Heart left ventricle (tissue), 16 donors: ENCODE measurements around the gene CNST. TPM values are rescaled to one million over a fixed set of nuclear protein-coding genes. Genes with fewer than 3 reads are reported as not detected.
A peak's percentile ranks its signal among the peaks of the same experiment; 100 is the strongest.

ENCODE experiments used
- ATAC-seq, 4 donors: fragments of 200-7000 bp; cut with Tn5 transposase; one replicate each; pipeline ENCODE4 v1.9.1; 2020 to 2022; ENCODE audit warnings: moderate library complexity in 4 of 4, mild to moderate bottlenecking in 3 of 4, moderate number of reproducible peaks in 1 of 4
- DNase-seq, 5 donors: peaks; one replicate each; pipeline ENCODE4 v3.0.0-alpha.2; 2020
- H3K27ac ChIP-seq, 12 donors: fragments of 200-600 bp; sonication (generic) in 4 of 12; one replicate each; pipeline versions ENCODE4 v1.5.0 to v1.8.0; 2016 to 2022; ENCODE audit warnings: mild to moderate bottlenecking in 2 of 12
- H3K27me3 ChIP-seq, 9 donors: fragments of 200-600 bp; sonication (generic) in 2 of 9; one replicate each; pipeline versions ENCODE4 v1.5.1 to v1.8.0; 2016 to 2022; ENCODE audit warnings: mild to moderate bottlenecking in 3 of 9
- H3K36me3 ChIP-seq, 9 donors: fragments of 200-600 bp; sonication (generic) in 2 of 9; one replicate each; pipeline versions ENCODE4 v1.5.0 to v1.8.0; 2018 to 2022; ENCODE audit warnings: mild to moderate bottlenecking in 2 of 9
- H3K4me1 ChIP-seq, 12 donors: fragments of 200-600 bp; sonication (generic) in 4 of 12; one replicate each; pipeline versions ENCODE4 v1.5.0 to v1.8.0; 2016 to 2022; ENCODE audit warnings: mild to moderate bottlenecking in 3 of 12
- H3K4me3 ChIP-seq, 12 donors: fragments of 200-600 bp; sonication (generic) in 4 of 12; one replicate each; pipeline versions ENCODE4 v1.5.0 to v1.8.0; 2017 to 2022; ENCODE audit warnings: mild to moderate bottlenecking in 9 of 12, moderate library complexity in 4 of 12
- H3K9me3 ChIP-seq, 12 donors: fragments of 200-600 bp; sonication (generic) in 4 of 12; one replicate each; pipeline versions ENCODE4 v1.5.0 to v1.8.0; 2016 to 2022; ENCODE audit warnings: mild to moderate bottlenecking in 1 of 12
- CTCF ChIP-seq, 12 donors: fragments of 200-600 bp; sonication (generic) in 4 of 12; IDR thresholded peaks; one replicate each; pipeline versions ENCODE4 v1.5.0 to v1.8.0; 2018 to 2022; ENCODE audit warnings: antibody characterized with exemption in 12 of 12, mild to moderate bottlenecking in 5 of 12
- POLR2A ChIP-seq, 2 donors: fragments of 450-650 bp; IDR thresholded peaks; one replicate each; pipeline ENCODE4 v1.6.1; 2017; ENCODE audit warnings: antibody characterized with exemption in 2 of 2, mild to moderate bottlenecking in 2 of 2, moderate library complexity in 2 of 2
- WGBS, 4 donors: extraction: QIAGEN DNeasy Blood & Tissue Kit in 2 of 4; methylation state at CpG; one replicate each; pipeline versions ENCODE4 v1.1.5 to v1.1.7; 2013 to 2018; 5-methylcytosine and 5-hydroxymethylcytosine counted together
- intact Hi-C, 10 donors: fragments of 100-400 bp; cut with DNase I; formaldehyde crosslinking; loops; one replicate each; pipeline versions ENCODE4 v1.11.1 to v1.14.2; 2022
- polyA plus RNA-seq, 2 donors: library from polyadenylated mRNA; stranded (reverse); fragments of 200-250 nt; gene quantifications; one replicate each; pipeline ENCODE4 v1.2.3, GENCODE V29; 2013
- total RNA-seq, 9 donors: library from RNA; depleted of rRNA in 2 of 9; stranded (reverse); fragments of >200 nt in 2 of 9; fragmentation: NEBNext Ultra II Directional in 3 of 9; extraction: Animal tissue kit (Norgen Biotek cat#: 25700) in 3 of 9; gene quantifications; one replicate each; pipeline versions ENCODE4 v1.1.0 to v1.2.4, GENCODE V29; 2016 to 2023
- donor health status: ischemic (EF 13 %, LVEDD 7.1; RV severe dilation, severe dysfunction).
- donor health status: healthy with polysubstance abuse.
- donor health status: DM: no; HTN: yes; CAD: no.
- donor health status: DM: no; HTN: no; CAD: no.
- donor health status: ischemic (EF 25% LVEDD 6.9; RV normal size, moderate dysfunction).
- donor health status: ischemic (EF 25% LVEDD 5.7; RV mildly dilated, moderate dysfunction).
- donor health status: healthy.
- donor health status: DM: yes; HTN: yes; CAD: no.
- donor health status: ischemic (EF 35%, LVEDD 5.7; RV mildly dilated, moderate dysfunction).
- donor health status: nonischemic (EF 11% LVEDD 7.7; RV severe dilation, severe dysfunction).
- donor health status: DM: yes; HTN: yes; CAD: no.
- donor health status: PGD.
- donor health status: ischemic (EF 29% LVEDD 5.4; RV normal size, mild dysfunction).
- donor health status: nonischemic (EF 23%, LVEDD 6.1; RV moderate dilation, normal function).

The CNST gene
- total and polyA plus RNA-seq, 11 donors = 3.9 to 23.9 (median 17.6) TPM

DNA sequence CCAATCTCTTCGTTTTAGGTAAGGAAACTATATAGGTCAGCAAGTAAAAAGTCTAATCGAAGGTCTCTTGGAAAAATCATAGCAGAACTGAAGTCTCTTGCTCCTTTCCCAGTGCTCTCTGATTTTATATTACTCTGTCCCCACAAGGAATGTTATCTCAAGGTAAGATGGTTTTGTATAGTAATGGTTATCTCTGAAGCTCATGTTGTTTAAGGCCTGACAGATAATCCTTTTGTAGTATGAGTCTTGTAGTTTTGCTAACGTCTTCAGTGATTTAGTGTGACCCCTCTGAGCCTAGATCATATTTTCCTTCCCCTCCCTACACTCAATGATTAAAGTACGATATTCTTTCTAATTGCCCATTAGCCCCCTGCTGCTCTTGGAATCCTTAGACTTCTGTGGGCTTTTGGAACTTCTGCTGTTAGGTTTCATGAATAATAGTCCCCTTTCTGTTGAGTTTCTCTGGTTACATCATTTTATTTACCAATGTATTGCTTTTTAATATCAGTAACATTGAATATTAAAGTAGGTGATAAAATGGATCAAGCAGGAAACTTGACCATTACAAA is 52.1 kb downstream of the CNST start:
- intact Hi-C loops = no loop called here
- WGBS, 4 donors = 81 to 87% (median 85%) methylated on average over 4 of the region's 4 CpGs
- Histone ChIP-seq H3K4me1 (peaks cover 0 to 40% (median 5%) of the 10 kb centered on the region in 12 donors), H3K4me3 (peak overlapping the region in 2 of 12 donors; percentile 2 to 29), H3K9me3 (no peaks in the 10 kb centered on the region), H3K36me3 (peaks cover 0 to 21% (median 9%) of the 10 kb centered on the region in 9 donors), H3K27ac (peak overlapping the region in 7 of 12 donors; percentile 1 to 76 (median 61)), H3K27me3 (no peaks in the 10 kb centered on the region)
- no peak for ATAC-seq
- TF ChIP-seq CTCF (IDR thresholded peaks at IDR 0.05) = no peak
- TF ChIP-seq POLR2A (IDR thresholded peaks at IDR 0.05) = no peak
- no peak for DNase-seq

GRCh38 chr1:246622035-246622652 is 55.9 kb downstream of the CNST start:
- Histone ChIP-seq H3K4me3 (no peak overlapping the region), H3K27ac (peak overlapping the region in 2 of 12 donors; percentile 13 to 28), H3K9me3 (no peaks in the 10 kb centered on the region), H3K27me3 (no peaks in the 10 kb centered on the region), H3K4me1 (peaks cover 0 to 23% (median 4%) of the 10 kb centered on the region in 12 donors), H3K36me3 (peaks cover 0 to 42% (median 27%) of the 10 kb centered on the region in 9 donors)
- intact Hi-C loops = loop anchor here in 1 of 10 donors (10.0 kb wide), 2 partner anchors 47 to 117 kb away; partner anchors contain the start of gene SMYD3
- 70 to 71% (median 71%) methylated on average over 8 of the region's 8 CpGs for WGBS, 4 donors
- no peak for DNase-seq
- ATAC-seq = peak in 3 of 4 donors; percentile 26 to 43 (median 36)
- TF ChIP-seq POLR2A (IDR thresholded peaks at IDR 0.05) = no peak
- TF ChIP-seq CTCF (IDR thresholded peaks at IDR 0.05) = no peak

DNA sequence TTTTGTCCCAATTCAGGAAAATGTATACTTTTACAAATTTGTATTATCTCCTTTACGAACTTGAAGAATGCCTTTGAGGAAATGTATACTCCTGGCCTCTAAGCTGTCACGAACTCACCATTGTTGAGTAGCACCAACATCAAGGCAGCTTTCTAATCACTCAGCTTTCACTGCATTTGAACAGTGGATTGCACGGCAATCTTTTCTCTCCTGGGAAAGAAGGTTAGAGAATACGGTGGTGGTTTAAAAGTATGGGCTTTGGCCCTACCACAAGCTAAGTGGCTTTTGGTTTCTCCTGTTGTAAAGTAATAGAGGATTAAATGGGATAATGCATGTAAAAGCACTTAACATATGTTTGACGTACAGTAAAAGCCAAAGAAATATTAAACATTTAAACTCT is 57.8 kb downstream of the CNST start:
- ATAC-seq (no peak), DNase-seq (no peak)
- 73 to 94% (median 89%) methylated on average over 5 of the region's 5 CpGs for WGBS, 4 donors
- Histone ChIP-seq H3K9me3 (no peaks in the 10 kb centered on the region), H3K27me3 (no peaks in the 10 kb centered on the region), H3K36me3 (peaks cover 0 to 55% (median 38%) of the 10 kb centered on the region in 9 donors), H3K4me1 (peaks cover 0 to 12% (median 0%) of the 10 kb centered on the region in 12 donors), H3K4me3 (no peak overlapping the region), H3K27ac (no peak overlapping the region)
- intact Hi-C loops = loop anchor here in 1 of 10 donors (10.0 kb wide), 2 partner anchors 49 to 119 kb away; partner anchors contain the start of gene SMYD3
- TF ChIP-seq CTCF (IDR thresholded peaks at IDR 0.05) (no peak), POLR2A (IDR thresholded peaks at IDR 0.05) (no peak)

GRCh38 chr1:246629030-246629429 is 62.8 kb downstream of the CNST start:
- no peak for TF ChIP-seq CTCF (IDR thresholded peaks at IDR 0.05)
- TF ChIP-seq POLR2A (IDR thresholded peaks at IDR 0.05) = no peak
- no peak for DNase-seq
- intact Hi-C loops = loop anchor here in 1 of 10 donors (10.0 kb wide), 2 partner anchors 54 to 124 kb away; partner anchors contain the start of gene SMYD3
- H3K27ac ChIP-seq = no peak overlapping the region
- peaks cover 0 to 61% (median 44%) of the 10 kb centered on the region in 9 donors for H3K36me3 ChIP-seq
- WGBS, 4 donors = 91 to 95% (median 93%) methylated on average over 2 of the region's 2 CpGs
- H3K4me3 ChIP-seq = no peak overlapping the region
- H3K9me3 ChIP-seq = no peaks in the 10 kb centered on the region
- no peaks in the 10 kb centered on the region for H3K27me3 ChIP-seq
- ATAC-seq = no peak
- H3K4me1 ChIP-seq = peaks cover 0 to 6% (median 0%) of the 10 kb centered on the region in 12 donors
